ENCODE data around the gene WDR43. TPM values are rescaled to one million over a fixed set of nuclear protein-coding genes. Genes with fewer than 3 reads are reported as not detected.

Gene WDR43
- total RNA-seq, 2 donors from 2014 or later, result 66.6 to 84.3 TPM

DNA sequence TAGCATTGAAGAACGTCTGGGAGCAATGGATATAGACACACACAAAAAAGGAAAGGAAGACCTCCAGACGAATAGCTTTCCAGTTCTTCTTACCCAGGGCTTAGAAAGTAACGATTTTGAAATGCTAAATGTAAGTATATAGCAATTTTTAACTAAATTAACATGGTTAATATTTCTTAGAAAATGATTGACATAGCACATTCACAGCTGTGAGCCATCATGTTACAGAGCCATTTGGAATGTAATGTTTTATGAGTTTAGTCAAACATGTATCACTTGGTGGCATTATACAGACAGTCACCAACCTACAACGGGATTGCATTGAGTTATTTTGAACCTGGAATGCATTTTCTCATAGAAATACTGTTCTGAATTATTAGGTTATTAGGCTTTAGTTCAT lies 35.1 kb downstream of the WDR43 start:
- H3K36me3 Mint-ChIP-seq (ENCODE audit: low read depth), result peaks cover 11% of the 10 kb centered on the region

DNA sequence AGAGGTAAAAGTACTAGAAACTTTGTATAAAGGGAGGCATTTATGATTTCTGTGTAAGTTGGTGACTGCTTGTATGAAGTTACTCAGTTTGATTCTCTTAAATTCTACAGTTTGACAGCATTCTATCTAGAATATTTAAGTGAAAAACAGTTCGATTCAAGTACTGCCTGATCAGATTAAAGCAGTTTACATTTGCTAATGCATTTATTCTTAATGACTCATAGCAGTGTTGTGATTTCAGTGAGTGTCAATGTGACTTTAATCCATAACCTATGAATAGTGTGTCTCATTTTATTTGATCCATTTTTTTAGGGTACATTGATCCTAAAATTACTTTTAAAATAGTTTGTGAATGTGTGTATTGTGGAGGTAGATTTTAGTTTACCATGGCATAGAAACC lies 35.7 kb downstream of the WDR43 start:
- no peak overlapping the region for H3K27ac Mint-ChIP-seq
- H3K4me3 Mint-ChIP-seq, result no peak overlapping the region
- H3K27me3 Mint-ChIP-seq, result no peaks in the 10 kb centered on the region
- H3K4me1 Mint-ChIP-seq, result peaks cover 5% of the 10 kb centered on the region
- ATAC-seq, result no peak
- no peaks in the 10 kb centered on the region for H3K9me3 ChIP-seq (ENCODE audit: control insufficient read depth, low read length, poor library complexity, severe bottlenecking)
- H3K36me3 Mint-ChIP-seq (ENCODE audit: low read depth), result peaks cover 10% of the 10 kb centered on the region
- no peak for DNase-seq

More for the DNA sequence above, 35.1 kb downstream of the WDR43 start:
- H3K9me3 ChIP-seq (ENCODE audit: control insufficient read depth, low read length, poor library complexity, severe bottlenecking), result no peaks in the 10 kb centered on the region
- ATAC-seq (no peak), DNase-seq (no peak)
- peaks cover 5% of the 10 kb centered on the region for H3K4me1 Mint-ChIP-seq
- H3K4me3 Mint-ChIP-seq, result no peak overlapping the region
- no peaks in the 10 kb centered on the region for H3K27me3 Mint-ChIP-seq
- H3K27ac Mint-ChIP-seq, result peak overlapping the region; percentile 34

DNA sequence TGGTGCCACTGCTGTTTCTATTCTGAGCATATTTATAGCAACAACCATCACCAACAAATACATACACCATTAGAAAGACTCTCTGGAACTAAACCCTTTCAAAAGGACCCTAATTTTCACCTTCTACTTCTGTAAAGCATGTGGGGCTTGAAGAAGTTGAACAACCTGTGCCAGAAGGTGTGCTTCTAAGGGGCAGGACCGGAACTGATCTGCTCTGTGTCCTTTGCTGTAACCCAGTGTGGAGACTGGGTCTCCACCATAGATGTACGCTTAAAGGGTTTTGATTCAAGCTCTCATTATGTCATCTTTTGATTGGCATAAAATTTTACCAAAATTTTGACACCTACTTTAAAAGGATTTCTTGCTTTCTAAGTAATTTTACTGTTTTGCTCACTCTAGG lies 40.3 kb downstream of the WDR43 start:
- Mint-ChIP-seq H3K27me3 (no peaks in the 10 kb centered on the region), H3K4me1 (peaks cover 3% of the 10 kb centered on the region), H3K36me3 (ENCODE audit: low read depth) (peaks cover 5% of the 10 kb centered on the region), H3K27ac (no peak overlapping the region), H3K4me3 (no peak overlapping the region)
- no peak for DNase-seq
- no peaks in the 10 kb centered on the region for H3K9me3 ChIP-seq (ENCODE audit: control insufficient read depth, low read length, poor library complexity, severe bottlenecking)
- no peak for ATAC-seq

DNA sequence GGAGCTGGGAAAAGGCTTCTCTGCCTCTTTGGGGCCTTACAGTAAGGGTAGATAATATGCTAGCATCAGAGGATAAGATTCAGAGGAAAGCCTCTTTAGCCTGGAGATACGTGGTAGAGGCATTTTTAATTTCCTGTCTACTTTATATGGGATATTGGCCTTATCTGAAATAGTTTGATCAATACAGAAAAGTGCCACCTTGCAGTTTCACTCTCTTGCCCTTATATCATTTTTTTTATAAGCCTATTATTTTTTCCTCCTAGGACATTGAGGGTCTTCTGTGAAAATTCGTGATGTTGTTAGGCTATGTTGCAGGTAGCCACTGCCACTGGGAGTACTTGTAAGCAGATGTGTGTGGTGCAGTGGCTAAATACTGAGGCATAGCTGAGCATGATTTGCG lies 46.5 kb downstream of the WDR43 start:
- Mint-ChIP-seq H3K27ac (peak overlapping the region; percentile 16), H3K27me3 (no peaks in the 10 kb centered on the region), H3K4me3 (no peak overlapping the region), H3K4me1 (peaks cover 5% of the 10 kb centered on the region), H3K36me3 (ENCODE audit: low read depth) (peaks cover 13% of the 10 kb centered on the region)
- no peaks in the 10 kb centered on the region for H3K9me3 ChIP-seq (ENCODE audit: control insufficient read depth, low read length, poor library complexity, severe bottlenecking)
- no peak for DNase-seq
- no peak for ATAC-seq

DNA sequence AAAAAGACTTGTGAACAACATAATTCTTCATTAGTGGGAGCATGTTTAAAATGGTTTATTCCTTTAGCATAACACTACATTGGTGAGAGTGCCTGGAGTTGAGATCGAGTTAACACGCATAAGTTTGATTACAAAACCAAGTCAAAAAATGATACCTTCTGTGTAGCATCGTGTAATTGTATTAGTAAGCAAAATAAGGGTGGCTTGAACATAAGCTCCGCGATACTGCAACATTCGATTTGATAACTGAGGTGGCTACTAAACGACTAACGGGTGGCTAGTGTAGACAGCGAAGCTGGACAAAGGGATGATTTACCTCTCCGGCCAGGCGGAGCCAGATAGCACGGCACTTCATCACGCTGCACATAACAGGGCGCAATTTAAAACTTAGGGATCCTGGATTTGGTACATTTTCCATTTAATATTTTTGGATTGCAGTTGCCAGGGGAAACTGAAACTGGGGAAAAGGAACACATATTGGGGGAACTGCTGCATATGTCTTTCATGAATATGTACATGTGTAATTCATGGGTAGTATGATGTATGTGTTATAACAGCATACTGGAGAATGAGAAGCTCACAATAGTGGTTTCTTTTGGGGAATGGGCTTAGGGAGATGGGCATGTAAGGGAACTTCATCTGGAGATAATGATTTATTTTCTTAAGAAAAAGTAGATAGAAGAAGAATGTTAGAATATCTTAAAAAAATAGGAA lies 50.2 kb downstream of the WDR43 start:
- H3K36me3 Mint-ChIP-seq (ENCODE audit: low read depth), result peaks cover 11% of the 10 kb centered on the region
- no peak overlapping the region for H3K27ac Mint-ChIP-seq
- peaks cover 5% of the 10 kb centered on the region for H3K4me1 Mint-ChIP-seq
- no peak for ATAC-seq
- H3K4me3 Mint-ChIP-seq, result no peak overlapping the region
- DNase-seq, result no peak
- H3K27me3 Mint-ChIP-seq, result no peaks in the 10 kb centered on the region
- no peaks in the 10 kb centered on the region for H3K9me3 ChIP-seq (ENCODE audit: control insufficient read depth, low read length, poor library complexity, severe bottlenecking)

DNA sequence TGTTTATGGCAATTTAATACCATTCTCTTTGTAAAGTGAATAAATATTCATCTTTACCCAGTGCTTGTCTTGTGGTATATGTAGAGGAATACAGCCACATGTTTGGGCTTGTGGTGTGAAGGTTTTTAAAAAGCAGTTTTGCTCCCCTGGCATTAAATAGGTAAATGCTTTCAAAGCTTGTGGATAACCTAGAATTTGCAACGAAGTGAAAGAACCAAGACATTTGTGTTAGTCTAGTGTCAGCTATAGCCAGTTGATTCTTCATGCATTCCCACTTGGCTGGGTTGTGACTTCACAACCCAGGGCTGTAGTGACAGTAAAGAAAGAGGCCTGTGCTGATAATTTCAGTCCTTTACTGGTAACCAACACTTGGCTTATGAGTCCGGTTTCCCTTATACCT lies 53.7 kb downstream of the WDR43 start:
- Mint-ChIP-seq H3K27ac (no peak overlapping the region), H3K4me1 (peaks cover 3% of the 10 kb centered on the region), H3K36me3 (ENCODE audit: low read depth) (peaks cover 9% of the 10 kb centered on the region), H3K27me3 (no peaks in the 10 kb centered on the region), H3K4me3 (no peak overlapping the region)
- no peaks in the 10 kb centered on the region for H3K9me3 ChIP-seq (ENCODE audit: control insufficient read depth, low read length, poor library complexity, severe bottlenecking)
- DNase-seq, result no peak
- no peak for ATAC-seq

DNA sequence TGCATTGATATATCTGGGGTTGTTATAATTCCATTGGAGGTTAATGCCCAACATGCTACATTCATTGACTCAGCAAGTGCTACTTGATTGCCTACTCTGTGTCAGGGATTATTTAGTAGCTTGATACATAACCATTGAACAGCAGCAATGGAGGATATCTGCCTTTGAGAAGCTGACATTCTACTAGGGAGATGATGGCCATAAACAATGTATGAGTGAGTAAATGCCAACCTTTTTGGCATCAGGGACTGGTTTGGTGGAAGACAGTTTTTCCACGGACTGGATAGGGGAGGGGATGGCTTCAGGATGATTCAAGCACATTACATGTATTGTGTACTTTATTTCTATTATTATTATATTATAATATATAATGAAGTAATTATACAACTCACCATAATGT lies 54.7 kb downstream of the WDR43 start:
- Mint-ChIP-seq H3K4me3 (no peak overlapping the region), H3K36me3 (ENCODE audit: low read depth) (peaks cover 9% of the 10 kb centered on the region), H3K4me1 (peaks cover 3% of the 10 kb centered on the region), H3K27me3 (no peaks in the 10 kb centered on the region), H3K27ac (peak overlapping the region; percentile 32)
- no peaks in the 10 kb centered on the region for H3K9me3 ChIP-seq (ENCODE audit: control insufficient read depth, low read length, poor library complexity, severe bottlenecking)
- DNase-seq, result no peak
- no peak for ATAC-seq

DNA sequence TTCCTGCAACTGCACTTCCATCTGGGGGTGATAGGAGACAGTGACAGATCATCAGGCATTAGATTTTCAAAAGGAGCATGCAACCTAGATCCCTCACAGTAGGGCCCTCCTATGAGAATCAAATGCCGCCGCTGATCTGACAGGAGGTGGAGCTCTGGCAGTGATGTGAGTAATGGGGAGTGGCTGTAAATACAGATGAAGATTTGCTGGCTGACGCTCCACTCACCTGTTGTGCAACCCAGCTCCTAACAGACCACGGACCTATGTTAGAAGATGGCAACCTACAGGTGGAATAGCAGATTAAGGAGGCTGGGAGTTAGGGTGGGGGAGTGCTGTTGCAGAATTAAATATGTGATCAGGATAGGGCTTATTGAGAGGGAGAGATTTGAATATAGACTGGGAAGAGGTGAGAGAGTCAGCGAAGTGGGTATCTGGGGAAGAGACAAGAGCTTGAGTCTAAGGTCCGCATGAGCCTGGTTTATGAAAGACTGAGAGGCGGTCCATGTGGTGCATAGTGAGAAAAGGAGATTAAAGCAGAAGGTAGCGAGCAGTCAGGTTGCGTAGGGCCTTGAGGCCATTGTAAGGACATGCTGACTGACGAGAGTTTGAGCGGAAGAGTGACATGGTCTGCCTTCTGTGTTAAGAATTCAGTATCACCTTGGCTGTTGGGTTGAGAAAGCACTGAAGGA lies 55.3 kb downstream of the WDR43 start:
- no peaks in the 10 kb centered on the region for H3K9me3 ChIP-seq (ENCODE audit: control insufficient read depth, low read length, poor library complexity, severe bottlenecking)
- Mint-ChIP-seq H3K4me3 (peak overlapping the region; percentile 0), H3K27me3 (no peaks in the 10 kb centered on the region), H3K4me1 (peaks cover 3% of the 10 kb centered on the region), H3K36me3 (ENCODE audit: low read depth) (peaks cover 9% of the 10 kb centered on the region), H3K27ac (peak overlapping the region; percentile 32)
- ATAC-seq (no peak), DNase-seq (no peak)

DNA sequence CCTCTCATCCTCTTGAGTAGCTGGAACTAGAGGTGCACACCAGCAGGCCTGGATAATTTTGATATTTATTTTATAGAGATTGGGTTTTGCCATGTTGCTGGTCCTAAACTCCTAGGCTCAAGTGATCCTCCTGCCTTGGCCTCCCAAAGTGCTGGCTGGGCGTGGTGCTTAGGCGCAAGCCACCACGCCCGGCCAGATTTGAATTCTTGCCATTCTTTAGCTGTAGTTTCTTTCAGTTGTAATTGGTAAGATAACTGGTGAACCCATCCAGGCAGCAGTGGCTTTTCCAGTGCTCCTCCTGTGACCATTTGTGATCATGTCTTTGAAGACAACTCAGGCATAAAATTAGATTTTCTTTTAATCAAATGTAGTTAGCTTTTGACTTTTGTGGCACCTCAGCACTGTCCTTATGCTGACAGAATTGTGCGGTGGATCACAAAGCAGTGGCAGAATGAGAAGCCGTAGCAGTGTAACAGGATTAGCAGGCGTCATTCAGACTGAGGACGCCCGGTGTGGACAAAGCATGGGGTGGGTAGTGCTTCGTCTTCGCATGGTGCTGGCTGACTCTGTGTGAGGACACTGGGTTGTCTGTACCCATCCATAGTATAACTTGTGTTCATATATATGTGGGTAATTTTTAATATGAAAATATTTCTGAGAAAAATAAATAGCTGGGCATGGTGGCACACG lies 56.6 kb downstream of the WDR43 start:
- Mint-ChIP-seq H3K27ac (peak overlapping the region; percentile 32), H3K4me3 (no peak overlapping the region), H3K4me1 (peaks cover 7% of the 10 kb centered on the region), H3K27me3 (no peaks in the 10 kb centered on the region), H3K36me3 (ENCODE audit: low read depth) (peaks cover 5% of the 10 kb centered on the region)
- H3K9me3 ChIP-seq (ENCODE audit: control insufficient read depth, low read length, poor library complexity, severe bottlenecking), result no peaks in the 10 kb centered on the region
- ATAC-seq (no peak), DNase-seq (no peak)

DNA sequence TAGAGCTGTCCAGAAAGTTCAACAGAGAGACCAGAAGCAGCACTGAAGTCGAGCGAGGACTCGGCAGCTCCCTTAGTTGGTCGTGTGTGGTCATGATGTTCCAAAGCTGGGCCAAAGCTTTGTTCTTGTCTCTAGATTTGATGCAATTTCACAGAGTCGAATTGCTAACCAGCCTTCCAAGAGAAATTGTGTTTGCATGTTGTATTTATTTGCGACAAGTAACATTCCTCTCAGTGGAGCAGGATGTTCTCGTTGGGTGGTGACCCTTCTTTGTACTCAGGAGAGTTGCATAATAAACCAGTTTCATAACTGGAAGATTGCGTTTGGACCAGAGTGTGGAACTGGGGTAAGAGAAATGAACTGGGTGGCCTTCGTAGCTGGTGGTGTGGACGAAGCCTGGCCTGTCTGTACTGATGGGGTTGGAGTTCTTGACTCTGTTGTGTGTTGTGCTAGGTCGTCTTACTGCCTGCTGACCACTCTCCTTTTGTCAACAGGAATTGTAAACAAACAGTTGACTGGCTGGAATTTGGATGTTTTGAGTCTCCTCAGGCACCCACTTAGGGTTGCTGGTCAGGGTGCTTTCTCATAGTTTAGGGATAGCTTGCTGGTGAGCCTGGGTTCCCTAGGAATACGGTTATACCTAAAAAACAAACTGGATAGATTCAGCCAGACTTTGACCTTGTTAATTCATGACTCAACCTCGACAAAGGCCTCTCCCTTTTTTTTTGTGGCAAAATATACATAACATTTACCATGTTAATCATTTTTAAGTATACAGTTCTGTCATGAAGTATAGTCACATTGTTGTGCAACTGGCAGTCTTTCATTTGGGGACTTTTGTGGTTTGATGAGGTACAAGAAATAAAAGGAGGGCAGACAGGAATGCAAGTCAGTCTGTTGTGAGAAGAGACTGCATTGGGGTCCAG lies 57.7 kb downstream of the WDR43 start:
- no peak for DNase-seq
- H3K27me3 Mint-ChIP-seq, result no peaks in the 10 kb centered on the region
- H3K36me3 Mint-ChIP-seq (ENCODE audit: low read depth), result peaks cover 2% of the 10 kb centered on the region
- H3K4me1 Mint-ChIP-seq, result peaks cover 5% of the 10 kb centered on the region
- no peaks in the 10 kb centered on the region for H3K9me3 ChIP-seq (ENCODE audit: control insufficient read depth, low read length, poor library complexity, severe bottlenecking)
- peak overlapping the region; percentile 63 for H3K27ac Mint-ChIP-seq
- peak; percentile 35 for ATAC-seq
- no peak overlapping the region for H3K4me3 Mint-ChIP-seq

DNA sequence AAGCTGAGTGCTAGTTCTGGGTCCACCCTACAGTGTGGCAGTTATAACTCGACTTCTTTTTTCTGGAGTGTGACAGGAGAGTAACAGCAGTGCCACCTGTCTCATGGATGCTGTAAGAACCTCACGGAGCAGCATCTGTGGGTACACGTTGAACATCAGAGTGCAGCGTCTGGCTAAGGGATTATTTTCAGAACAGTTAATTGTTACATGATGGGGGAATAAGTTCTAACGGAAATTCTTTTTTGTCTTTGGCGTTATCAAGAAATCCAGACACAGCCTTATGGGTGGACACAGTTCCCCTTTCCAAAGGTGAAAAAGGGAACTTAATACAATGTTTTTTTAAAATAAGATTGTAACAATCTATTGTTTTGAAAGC lies 58.4 kb downstream of the WDR43 start:
- DNase-seq (no peak), ATAC-seq (peak; percentile 38)
- H3K27me3 Mint-ChIP-seq, result no peaks in the 10 kb centered on the region
- no peaks in the 10 kb centered on the region for H3K9me3 ChIP-seq (ENCODE audit: control insufficient read depth, low read length, poor library complexity, severe bottlenecking)
- peak overlapping the region; percentile 63 for H3K27ac Mint-ChIP-seq
- no peak overlapping the region for H3K4me3 Mint-ChIP-seq
- H3K36me3 Mint-ChIP-seq (ENCODE audit: low read depth), result peaks cover 2% of the 10 kb centered on the region
- H3K4me1 Mint-ChIP-seq, result peaks cover 5% of the 10 kb centered on the region

DNA sequence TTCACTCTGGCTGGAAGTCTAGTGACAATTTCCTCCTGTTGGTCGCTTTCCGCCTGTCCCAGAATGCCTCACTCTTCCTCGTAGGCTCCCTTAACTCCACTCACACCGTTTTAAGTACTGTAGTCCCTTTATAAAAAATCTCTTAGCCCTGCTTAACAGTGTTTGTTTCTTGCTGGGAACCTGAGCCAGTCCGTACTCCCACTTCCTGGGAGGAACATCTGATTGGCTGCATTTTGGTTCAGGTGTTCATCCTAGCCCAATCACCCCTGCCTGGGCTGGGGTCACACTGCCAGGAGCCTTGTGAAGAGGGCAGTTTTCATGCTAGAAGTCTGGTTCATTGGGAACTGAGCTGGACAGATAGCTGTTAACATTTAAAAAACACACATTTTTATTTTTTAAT lies 61.0 kb downstream of the WDR43 start:
- ATAC-seq, result no peak
- no peak overlapping the region for H3K4me3 Mint-ChIP-seq
- H3K4me1 Mint-ChIP-seq, result peaks cover 9% of the 10 kb centered on the region
- H3K27me3 Mint-ChIP-seq, result no peaks in the 10 kb centered on the region
- no peak for DNase-seq
- no peaks in the 10 kb centered on the region for H3K36me3 Mint-ChIP-seq (ENCODE audit: low read depth)
- H3K27ac Mint-ChIP-seq, result no peak overlapping the region
- H3K9me3 ChIP-seq (ENCODE audit: control insufficient read depth, low read length, poor library complexity, severe bottlenecking), result no peaks in the 10 kb centered on the region

DNA sequence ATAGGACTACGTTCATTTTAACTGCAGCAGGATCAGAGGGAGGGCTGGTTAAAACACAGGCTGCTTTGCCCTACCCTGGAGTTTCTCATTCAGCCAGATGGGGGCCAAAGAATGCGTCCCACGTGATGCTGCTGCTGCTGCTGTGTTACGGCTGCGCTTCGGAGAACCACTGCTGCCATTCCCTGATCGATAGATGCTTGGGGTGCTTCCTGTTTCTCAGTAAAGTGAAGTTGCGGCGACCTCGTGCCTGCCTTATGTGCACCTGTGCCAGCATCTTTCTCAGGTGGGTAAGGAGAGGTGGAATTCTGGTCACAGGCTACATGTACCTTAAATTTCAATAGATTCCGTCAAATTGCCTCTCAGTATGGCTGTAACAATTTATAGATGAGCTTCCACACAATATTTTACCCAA lies 62.0 kb downstream of the WDR43 start:
- no peaks in the 10 kb centered on the region for H3K9me3 ChIP-seq (ENCODE audit: control insufficient read depth, low read length, poor library complexity, severe bottlenecking)
- Mint-ChIP-seq H3K27ac (no peak overlapping the region), H3K27me3 (no peaks in the 10 kb centered on the region), H3K4me3 (no peak overlapping the region), H3K36me3 (ENCODE audit: low read depth) (no peaks in the 10 kb centered on the region), H3K4me1 (peaks cover 9% of the 10 kb centered on the region)
- peak in 2 of 3 donors; percentile 40 to 44 for DNase-seq
- ATAC-seq, result peak; percentile 80
